GM12872 (cell line): Measurements from ENCODE around the gene TSC22D2.

Source experiments
- CTCF ChIP-seq: IDR thresholded peaks from 3 replicates; pipeline ENCODE4 v1.5.1; 2011; ENCODE audit warnings: low read depth, mild to moderate bottlenecking, low read length, moderate library complexity; ENCODE audit not compliant: insufficient read depth

TSC22D2 gene

DNA sequence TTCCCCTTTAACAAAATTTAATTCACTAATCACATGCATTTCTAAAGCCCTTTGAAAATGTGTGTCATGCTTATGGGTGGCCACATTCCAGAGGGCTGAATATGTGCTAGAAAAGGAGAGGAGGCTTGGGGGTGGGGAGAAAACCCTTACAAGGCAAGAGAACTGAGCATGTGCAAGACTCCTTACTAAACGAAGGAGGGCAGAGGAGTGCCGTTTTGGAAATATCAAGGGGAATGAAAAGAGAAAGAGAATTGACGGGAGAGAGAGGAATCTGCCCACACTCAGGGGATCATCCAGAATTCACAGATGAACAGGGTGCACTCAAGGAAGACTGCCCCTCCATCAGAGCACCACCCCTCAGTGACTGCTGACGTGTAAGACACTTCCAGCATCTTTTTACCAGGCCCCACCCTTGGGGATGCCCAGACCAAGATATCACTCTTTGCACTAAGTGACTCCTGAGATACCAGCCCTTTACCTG is 37.9 kb upstream of the TSC22D2 start:
- no peak for TF ChIP-seq CTCF

DNA sequence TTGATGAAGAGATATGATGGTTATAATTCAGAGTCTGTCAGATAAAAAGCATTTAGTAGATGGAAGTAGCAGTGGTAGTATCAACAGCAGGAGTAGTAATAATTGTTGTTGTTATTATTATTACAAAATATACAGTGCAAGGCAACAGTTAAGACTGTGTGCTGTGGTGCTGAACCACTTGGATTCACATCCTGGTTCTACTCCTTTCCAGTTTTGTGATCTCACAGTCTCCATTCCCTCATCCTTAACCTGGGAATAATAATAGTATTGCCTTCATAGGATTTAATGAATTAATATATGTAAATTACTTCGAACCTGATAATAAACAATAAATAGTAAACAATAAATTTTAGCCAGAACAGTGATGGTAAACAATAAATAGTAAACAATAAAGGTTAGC is 37.1 kb upstream of the TSC22D2 start:
- no peak for TF ChIP-seq CTCF

DNA sequence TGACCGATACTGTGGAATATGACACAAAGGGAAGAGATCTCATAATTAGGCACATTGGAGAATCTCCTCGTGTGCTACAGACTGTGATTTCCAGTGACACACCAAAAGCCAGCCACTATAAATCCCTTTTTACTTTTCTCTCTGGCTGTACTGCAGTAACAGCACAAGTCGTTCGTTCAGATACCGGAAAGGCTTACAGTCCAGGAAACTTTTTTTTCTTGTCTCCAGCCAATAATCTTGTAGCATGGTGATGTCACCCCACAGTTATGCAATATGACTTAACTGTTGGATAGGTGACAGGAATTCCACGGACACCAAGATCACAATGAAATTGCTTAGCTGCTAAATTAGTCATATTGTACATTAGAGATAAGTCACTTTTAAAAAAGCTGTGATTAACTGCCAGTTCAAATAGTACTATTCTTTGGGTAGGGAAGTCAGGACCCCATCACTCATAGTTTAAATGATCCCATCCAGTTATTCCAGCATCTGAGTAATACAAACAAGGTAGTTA is 36.3 kb upstream of the TSC22D2 start:
- no peak for TF ChIP-seq CTCF

DNA sequence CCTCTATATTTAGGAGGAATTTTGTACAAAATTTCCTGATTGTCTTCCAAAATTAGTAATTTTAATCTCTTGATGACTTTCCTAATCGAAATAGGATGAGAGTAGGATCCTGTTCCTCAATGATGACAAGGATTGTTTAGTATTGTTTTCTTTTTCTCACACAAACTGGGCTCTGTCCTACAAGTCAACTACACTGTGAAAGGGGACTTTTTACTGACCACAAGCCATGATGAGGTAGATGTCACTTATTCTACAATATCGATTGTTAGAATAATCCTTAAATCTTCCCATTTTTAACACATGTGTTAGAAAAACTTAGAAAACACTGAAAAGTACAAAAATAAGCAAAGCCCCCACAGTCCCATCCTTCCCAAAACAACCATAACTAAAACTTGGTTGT is 35.8 kb upstream of the TSC22D2 start:
- TF ChIP-seq CTCF = no peak

GRCh38 chr3:150372722-150373121 is 35.4 kb upstream of the TSC22D2 start:
- TF ChIP-seq CTCF = peak; percentile 50; the same call in 1 of the 3 replicates

- no peak for TF ChIP-seq CTCF
Measured at GRCh38 chr3:150373234-150373875, 34.7 kb upstream of the TSC22D2 start.

GRCh38 chr3:150374975-150375374 is 33.1 kb upstream of the TSC22D2 start:
- no peak for TF ChIP-seq CTCF
